NB4 (cell line): ENCODE data around the gene TTC38.

Experiments used
- DNase-seq: peaks from one replicate; pipeline ENCODE4 v3.0.0; 2010; ENCODE audit warnings: low read depth
- H3K4me3 ChIP-seq: one replicate; pipeline ENCODE4 v1.5.1; 2011; ENCODE audit warnings: mild to moderate bottlenecking, low read depth, low read length, moderate library complexity
- MYC ChIP-seq: IDR thresholded peaks from 2 replicates; pipeline ENCODE4 v1.6.1; 2011; ENCODE audit warnings: low read depth, low read length
- POLR2A ChIP-seq: IDR thresholded peaks from 2 replicates; pipeline ENCODE4 v1.6.1; 2011; ENCODE audit warnings: mild to moderate bottlenecking; ENCODE audit not compliant: insufficient read length; ENCODE audit errors: extremely low read depth
- TF ChIP-seq, protein P1 (sequence below): IDR thresholded peaks from one replicate; pipeline ENCODE4 v1.5.1; 2012; ENCODE audit warnings: low read depth, low read length
- TF ChIP-seq, protein P2 (sequence below): IDR thresholded peaks from 2 replicates; pipeline ENCODE4 v1.6.1; 2011; ENCODE audit warnings: low read depth, low read length

Gene TTC38

DNA sequence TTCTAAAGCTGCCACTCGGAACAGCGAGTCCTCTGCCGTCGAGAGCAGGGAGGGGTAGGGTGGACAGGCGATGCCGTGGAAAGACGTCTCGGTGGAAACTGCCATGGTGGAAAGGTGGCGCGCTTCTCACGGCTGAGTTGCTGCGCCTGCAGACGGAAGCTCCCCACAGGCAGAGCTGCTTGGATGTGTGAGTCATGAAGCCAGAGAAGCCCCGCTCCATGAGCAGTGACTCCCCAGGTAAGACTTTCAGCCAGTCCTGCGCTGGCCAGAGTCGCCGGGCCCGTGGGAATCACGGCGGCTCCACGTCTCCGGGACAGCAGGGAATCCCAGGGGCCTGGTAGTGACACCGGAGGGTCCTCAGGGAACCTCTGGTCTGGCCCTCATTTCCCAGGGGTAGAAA is 63.7 kb downstream of the TTC38 start:
- TF ChIP-seq POLR2A (no peak), MYC (no peak)
- TF ChIP-seq, protein P1, sequence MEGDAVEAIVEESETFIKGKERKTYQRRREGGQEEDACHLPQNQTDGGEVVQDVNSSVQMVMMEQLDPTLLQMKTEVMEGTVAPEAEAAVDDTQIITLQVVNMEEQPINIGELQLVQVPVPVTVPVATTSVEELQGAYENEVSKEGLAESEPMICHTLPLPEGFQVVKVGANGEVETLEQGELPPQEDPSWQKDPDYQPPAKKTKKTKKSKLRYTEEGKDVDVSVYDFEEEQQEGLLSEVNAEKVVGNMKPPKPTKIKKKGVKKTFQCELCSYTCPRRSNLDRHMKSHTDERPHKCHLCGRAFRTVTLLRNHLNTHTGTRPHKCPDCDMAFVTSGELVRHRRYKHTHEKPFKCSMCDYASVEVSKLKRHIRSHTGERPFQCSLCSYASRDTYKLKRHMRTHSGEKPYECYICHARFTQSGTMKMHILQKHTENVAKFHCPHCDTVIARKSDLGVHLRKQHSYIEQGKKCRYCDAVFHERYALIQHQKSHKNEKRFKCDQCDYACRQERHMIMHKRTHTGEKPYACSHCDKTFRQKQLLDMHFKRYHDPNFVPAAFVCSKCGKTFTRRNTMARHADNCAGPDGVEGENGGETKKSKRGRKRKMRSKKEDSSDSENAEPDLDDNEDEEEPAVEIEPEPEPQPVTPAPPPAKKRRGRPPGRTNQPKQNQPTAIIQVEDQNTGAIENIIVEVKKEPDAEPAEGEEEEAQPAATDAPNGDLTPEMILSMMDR: no peak
- TF ChIP-seq, protein P2, sequence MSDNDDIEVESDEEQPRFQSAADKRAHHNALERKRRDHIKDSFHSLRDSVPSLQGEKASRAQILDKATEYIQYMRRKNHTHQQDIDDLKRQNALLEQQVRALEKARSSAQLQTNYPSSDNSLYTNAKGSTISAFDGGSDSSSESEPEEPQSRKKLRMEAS: no peak
- no peak for DNase-seq
- no peak overlapping the region for H3K4me3 ChIP-seq

DNA sequence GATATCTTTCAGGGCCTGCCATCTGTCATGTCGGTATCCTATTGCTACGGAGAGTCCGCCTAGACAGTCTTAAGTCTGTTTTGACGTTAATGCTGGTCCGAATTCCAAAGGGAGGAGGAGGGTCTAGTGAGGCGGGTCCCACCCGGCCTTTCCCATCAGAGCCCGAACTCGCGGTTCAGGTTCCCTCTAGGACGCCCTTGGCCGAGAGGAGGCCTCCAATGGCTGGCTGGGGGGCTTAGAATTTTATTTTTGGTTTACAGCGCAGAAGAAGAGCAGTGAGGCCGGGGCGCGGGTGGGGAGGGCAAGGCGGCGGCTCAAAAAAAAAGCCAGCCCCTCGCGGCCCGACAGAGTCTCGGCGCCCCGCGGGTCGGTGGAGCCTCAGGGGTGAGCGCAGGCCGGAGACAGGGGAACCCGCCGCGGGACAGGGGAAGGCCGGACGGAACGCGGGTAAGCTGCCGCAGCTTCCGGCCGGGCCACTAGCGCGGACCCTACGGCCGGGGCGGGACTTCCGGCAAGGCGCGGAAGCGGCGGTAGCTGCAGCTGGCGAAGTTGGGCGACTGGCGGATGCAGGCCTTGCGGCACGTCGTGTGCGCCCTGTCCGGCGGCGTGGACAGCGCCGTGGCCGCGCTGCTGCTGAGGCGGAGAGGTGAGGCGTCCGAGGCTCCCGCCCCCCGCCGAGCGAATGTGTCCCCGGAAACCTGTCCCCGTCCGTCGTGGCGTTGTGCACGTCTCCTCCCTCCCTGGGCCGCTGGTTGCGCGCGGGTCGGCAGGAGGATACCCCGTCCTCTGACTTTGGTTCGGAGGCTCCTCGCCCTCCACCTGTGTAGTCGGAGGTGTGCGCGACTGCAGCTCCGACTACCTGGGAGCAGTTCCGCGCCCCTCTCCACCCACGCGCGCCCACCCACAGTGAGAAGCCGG is 67.7 kb downstream of the TTC38 start, which contains the start of gene TRMU:
TRMU (plus strand) TSS at position 514 of the 918 bp plus-strand sequence; CDS start at position 565, 51 bp downstream.
- H3K4me3 ChIP-seq: peak within 1 kb of the TSS; percentile 87
- peak; percentile 93 for DNase-seq

DNA sequence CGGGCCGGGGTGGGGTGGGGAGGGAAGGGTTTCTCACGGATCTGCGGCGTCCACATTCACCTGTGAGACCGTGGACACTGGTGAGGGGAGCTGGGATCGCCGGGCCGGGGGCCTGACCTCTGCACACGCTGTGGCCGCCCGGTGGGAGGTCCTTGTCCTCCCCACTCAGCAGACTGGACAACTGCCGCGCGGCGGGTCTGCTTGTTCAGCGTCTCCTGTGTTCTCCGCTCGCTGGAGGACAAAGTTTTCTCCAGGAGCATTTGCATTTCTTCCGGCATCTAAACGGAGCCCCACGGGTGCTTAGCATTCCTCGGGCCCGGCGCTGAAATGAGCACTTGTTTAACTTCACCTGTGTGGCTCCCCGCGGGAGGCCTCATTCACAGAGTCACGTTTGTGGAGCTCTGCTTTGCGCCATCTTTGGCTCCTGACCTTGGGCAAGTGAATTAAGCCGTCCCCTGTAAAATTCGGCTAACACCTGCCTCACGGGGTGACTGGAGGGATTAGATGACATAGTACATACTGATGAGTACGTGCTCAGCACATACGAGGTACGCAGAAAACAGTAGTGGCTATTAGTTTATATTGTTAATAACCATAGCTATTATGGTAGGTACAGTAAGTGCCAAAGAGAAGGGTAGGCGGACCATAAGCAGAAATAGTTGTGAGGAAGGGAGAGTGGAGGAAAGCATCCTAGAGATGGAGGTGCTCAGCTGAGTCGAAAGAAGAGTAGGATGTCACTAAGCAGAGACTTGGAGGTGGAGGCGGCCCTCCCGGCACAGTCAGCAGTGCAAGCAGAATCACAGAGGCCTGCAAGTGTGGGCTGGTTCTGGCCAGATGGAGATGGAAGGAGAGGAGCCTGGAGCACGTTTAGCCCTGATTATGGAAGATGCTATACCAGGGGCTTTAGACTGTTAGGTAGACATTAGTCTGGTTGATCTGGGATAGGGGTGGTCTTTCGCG is 68.6 kb downstream of the TTC38 start:
- DNase-seq: peak; percentile 35
- H3K4me3 ChIP-seq: peak overlapping the region; percentile 87
- TF ChIP-seq, protein P1: no peak
- TF ChIP-seq, protein P2: no peak
- no peak for TF ChIP-seq MYC
- TF ChIP-seq POLR2A: no peak

More for the DNA sequence above, 67.7 kb downstream of the TTC38 start, which contains the start of gene TRMU:
- TF ChIP-seq POLR2A (peak; percentile 57), MYC (peak; percentile 86)
- TF ChIP-seq, protein P2: peak; percentile 59; the same call in 1 of the 2 replicates
- TF ChIP-seq, protein P1: no peak

DNA sequence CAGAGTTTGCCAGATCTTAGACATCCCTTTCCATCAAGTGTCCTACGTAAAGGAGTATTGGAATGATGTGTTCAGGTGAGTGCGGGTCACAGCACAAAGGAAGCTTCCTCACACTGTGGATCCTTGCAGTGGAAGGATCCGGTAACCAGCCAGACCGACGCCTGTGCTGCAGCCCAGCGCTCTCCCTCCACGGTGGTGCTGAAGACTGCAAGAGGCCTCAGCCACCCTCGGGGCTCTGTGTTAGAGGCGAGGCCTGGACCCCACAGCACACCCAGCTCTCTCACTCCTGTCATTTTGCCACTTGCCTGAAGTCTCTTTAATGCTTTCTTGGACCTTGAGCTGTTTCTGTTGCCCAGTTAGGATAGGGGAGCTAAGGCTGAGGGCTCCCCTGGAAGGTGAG is 70.1 kb downstream of the TTC38 start:
- no peak overlapping the region for H3K4me3 ChIP-seq
- TF ChIP-seq, protein P1: no peak
- TF ChIP-seq MYC (no peak), POLR2A (no peak)
- TF ChIP-seq, protein P2: no peak
- no peak for DNase-seq

DNA sequence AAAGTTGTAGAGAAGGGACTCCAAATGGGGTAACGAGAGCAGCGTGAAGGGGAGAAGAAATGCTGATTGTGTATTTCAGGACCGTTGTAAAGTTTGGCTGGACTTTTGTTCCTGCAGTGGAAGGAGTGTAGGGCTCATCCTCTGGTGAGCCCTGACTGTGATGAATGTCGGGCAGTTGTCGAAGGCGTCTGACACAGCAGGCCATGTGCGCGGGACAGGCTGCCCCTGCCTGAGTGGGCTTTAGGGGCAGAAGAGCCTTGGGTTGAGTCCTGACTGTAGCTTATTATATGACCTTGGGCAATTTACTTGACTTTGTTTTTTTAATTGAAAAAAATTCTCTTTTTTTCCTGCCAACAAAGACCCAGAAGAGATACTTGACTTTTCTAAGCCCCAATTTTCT is 70.8 kb downstream of the TTC38 start:
- no peak for DNase-seq
- TF ChIP-seq, protein P1: no peak
- TF ChIP-seq, protein P2: no peak
- TF ChIP-seq POLR2A: no peak
- no peak for TF ChIP-seq MYC
- H3K4me3 ChIP-seq: no peak overlapping the region
